Suppressor macrophage treated with lipopolysaccharide for 1 hour (primary cell): Measurements from ENCODE around the gene DNAI7.

Experiments
- DNase-seq, 3 donors: peaks; one replicate each; pipeline ENCODE4 v3.0.0-alpha.2; 2020 to 2022

The DNAI7 gene

GRCh38 chr12:25162866-25163265 lies 32.1 kb downstream of the DNAI7 start:
- DNase-seq = no peak

DNA sequence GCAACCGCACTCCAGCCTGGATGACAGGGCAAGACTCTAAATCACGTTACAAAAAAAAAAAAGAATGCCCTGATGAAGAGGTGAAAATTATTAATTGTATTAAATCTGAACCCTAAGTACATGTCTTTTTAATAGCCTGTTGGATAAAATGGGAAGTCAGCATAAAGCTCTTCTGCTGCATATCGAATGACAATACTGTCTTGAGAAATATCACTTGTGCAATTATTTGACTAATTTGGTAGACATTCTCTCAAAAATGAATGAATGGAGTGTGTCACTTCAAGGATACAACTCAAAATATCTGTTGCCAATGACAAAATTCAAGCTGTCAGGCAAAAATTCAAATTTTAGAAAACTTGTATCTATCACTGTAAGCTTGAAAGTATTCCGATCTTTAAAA lies 38.9 kb downstream of the DNAI7 start:
- DNase-seq = peak; percentile 6 to 60 (median 44)

DNA sequence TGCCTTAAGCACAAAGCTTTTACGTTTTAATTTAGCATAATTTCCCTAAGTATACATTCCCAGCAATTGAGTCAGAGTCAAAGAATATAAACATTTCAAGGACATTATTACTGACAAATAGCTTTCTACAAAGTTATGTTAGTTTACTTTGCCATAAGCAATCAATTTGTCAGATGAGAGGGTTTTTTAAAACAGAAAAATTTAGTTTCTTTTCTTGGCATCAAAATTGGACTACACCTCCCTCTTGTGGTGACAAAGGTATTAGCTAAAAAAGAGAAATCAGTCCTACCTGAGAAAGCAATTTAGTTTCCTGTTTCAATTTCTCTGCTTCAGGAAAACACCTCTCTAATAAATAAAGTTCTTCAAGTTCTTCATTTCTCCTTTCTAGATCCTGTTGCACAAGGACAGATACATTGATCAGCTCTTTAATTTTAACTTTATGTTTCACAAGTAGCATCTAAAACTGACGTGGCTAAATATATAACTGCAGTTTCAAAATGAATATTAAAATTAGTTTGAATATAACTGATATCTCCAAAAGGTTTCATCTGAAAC lies 39.9 kb downstream of the DNAI7 start:
- peak; percentile 16 to 49 (median 45) for DNase-seq

GRCh38 chr12:25152055-25152454 lies 42.9 kb downstream of the DNAI7 start:
- no peak for DNase-seq

DNA sequence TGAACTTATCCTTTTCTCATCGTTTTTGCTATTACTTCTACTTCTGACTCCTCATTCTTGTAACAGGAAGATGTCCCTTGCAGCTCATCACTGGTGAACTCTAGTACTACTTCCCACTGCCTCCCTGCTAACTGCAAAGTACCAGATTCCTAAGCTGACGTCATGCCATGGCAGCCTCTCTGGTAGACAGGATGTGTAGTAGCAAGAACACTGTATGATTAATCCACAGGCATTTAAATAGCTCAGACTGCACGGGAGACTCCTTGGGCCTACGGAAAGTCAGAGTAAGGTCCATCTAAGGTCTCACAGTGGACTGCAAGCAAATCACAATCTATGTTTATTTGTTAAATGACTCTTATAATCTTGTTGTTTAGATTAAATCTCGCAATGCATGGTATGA lies 43.5 kb downstream of the DNAI7 start:
- DNase-seq = peak; percentile 54 to 68 (median 58)

DNA sequence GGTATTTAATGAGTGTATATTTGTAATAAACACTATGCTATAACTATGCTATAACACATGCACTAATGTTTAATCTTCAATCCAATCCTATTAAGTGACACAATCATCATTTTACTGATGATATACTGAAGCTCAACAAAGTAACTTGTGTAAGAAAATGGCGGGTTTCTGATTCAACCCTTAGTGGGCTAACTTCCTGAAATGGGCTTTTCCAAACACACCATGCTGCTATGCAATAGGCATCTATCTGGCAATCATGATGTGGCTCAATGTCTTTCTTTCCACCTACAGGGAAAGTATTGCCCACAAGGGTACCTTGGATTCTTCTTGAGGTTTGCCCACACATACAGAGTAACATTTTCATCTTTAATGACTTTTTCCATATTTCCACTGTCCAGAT lies 48.3 kb downstream of the DNAI7 start:
- DNase-seq = peak; percentile 29 to 40 (median 40)

DNA sequence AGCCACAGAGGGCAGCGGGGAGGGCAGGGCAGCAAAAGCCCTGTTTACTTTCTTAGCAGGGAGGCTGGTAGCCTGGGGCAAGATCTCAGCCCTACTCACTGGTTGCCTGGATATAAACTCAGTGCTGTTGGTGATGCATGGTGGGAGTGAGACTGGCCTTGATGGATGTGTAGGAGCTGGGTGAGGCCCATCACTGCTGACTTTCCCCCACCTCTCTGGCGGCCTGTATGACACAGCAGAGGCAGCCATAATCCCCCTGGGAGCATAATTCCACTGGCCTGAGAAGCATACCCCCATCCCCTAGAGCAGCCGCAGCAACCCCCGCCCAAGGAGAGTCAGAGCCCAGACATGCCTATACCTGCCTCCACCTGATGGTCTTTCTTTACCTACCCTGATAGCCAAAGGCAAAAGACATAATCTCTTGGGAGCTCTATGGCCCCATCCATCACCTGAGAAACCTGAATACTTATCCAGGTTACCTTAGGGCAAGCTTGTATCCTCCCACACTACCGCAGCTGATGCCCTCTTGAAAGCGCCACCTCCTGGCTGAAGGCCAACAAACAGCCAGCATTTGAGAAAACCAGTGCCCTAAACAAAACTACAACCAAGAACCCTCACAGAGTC lies 59.3 kb downstream of the DNAI7 start:
- DNase-seq = peak in 1 of 3 donors; percentile 17

GRCh38 chr12:25131270-25131669 lies 63.7 kb downstream of the DNAI7 start:
- no peak for DNase-seq

GRCh38 chr12:25130741-25131188 lies 64.2 kb downstream of the DNAI7 start:
- peak; percentile 74 to 91 (median 86) for DNase-seq

GRCh38 chr12:25126746-25127145 lies 68.2 kb downstream of the DNAI7 start:
- DNase-seq = no peak

GRCh38 chr12:25126101-25126500 lies 68.9 kb downstream of the DNAI7 start:
- no peak for DNase-seq

DNA sequence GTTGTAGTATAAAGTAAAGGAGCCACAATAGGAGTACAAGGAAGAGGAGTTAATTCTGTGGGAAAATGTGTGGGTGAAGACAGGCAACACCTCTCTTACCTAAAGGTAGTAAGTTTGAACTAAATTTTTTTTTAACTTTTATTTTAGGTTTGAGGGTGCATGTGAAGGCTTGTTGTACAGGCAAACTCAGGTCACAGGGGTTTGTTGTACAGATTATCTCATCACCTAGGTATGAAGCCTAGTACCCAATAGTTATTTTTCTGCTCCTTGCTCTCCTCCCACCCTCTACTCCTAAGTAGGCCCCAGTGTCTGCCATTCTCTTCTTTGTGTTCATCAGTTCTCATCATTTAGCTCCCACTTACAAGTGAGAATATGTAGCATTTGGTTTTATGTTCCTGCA lies 70.5 kb downstream of the DNAI7 start:
- no peak for DNase-seq

GRCh38 chr12:25123126-25123525 lies 71.8 kb downstream of the DNAI7 start:
- DNase-seq = no peak

- no peak for DNase-seq
Measured at GRCh38 chr12:25121916-25122315, 73.0 kb downstream of the DNAI7 start.

- DNase-seq = no peak
Measured at GRCh38 chr12:25121110-25121509, 73.8 kb downstream of the DNAI7 start.

GRCh38 chr12:25119020-25119419 lies 75.9 kb downstream of the DNAI7 start:
- no peak for DNase-seq

- DNase-seq = peak; percentile 7 to 26 (median 17)
Measured at GRCh38 chr12:25115677-25116076, 79.3 kb downstream of the DNAI7 start.

- DNase-seq = no peak
Measured at GRCh38 chr12:25113651-25114050, 81.3 kb downstream of the DNAI7 start.

- DNase-seq = no peak
Measured at GRCh38 chr12:25110260-25110659, 84.7 kb downstream of the DNAI7 start.

DNA sequence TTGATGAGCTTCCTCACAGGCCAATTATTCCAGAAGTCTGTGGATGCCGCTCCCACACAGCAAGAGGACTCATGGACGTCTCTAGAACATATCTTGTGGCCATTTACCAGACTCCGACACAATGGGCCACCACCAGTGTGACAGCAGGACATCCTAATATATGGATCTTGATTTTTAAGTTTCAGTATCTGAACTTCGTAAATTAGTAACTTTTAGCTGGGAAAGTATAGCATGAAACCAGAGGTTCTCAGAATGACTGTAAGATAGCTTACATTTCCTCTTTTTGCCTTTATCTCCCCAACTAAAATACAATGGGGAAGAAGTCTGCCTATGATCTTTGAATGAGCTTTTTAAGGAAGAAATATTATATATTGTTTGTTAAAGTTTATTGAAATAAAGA lies 87.0 kb downstream of the DNAI7 start:
- DNase-seq = peak; percentile 5 to 45 (median 23)

DNA sequence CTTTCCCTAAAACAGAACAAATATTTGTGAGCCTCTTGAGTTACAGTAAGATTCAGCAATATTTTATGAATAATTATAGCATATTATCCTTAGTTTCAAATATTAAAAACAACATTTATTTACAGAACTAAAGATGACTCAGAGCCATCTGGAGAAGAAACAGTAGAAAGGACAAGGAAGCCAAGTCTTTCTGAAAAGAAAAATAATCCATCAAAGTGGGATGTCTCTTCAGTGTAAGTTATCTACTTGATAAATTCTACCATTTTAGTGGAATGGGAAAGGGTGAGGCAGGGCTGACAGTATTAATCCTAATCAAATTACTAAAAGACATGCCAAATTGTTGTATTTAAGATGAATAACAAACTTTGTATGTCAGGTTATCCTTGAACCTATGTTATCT lies 88.1 kb downstream of the DNAI7 start:
- peak in 1 of 3 donors; percentile 13 for DNase-seq

DNA sequence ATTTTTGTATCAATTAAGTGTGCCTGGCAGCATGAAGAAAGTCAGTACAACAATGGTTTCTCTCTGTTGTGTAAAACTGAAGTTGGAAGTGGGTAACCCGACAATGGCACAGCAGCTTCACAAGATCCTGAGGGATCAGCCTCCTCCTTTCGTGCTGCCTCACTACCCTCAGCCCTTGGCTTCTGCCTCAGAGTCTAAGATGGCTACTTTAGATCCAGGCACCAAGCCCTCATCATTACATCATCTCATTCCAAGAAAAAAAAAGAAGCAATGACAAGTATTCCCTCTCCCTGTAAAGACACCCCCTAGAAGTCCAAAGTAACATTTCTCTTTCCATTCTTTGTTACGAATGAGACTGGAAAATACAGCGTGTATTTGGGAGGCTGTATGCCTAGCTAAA lies 92.6 kb downstream of the DNAI7 start:
- DNase-seq = peak in 1 of 3 donors; percentile 7

DNA sequence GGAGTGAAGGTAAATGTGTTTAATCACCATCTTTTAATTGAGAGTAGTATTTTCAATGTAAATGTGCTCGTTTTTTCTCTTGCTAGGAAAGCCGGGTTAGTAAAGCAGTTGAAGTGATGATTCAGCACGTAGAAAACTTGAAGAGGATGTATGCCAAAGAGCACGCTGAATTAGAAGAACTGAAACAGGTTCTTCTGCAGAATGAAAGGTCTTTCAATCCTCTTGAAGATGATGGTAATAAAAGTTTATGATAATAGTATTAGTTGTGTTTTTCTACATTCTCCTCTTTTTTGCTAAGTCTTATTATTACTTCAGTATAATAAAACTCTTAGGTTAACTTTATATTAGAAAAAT lies 93.9 kb downstream of the DNAI7 start:
- DNase-seq = peak; percentile 8 to 48 (median 46)

- no peak for DNase-seq
Measured at GRCh38 chr12:25100194-25101091, 94.5 kb downstream of the DNAI7 start.
